Neural cell (in vitro differentiated cells): Measurements from ENCODE around the gene ELFN1. TPM values are rescaled to one million over a fixed set of nuclear protein-coding genes. Genes with fewer than 3 reads are reported as not detected.

Experiments used
- H2AFZ ChIP-seq: fragments of 200-600, 300-800 bp; sonication (generic), shearing (Covaris generic); 2 replicates; pipeline ENCODE4 v1.6.0; 2014; ENCODE audit warnings: low read depth, mild to moderate bottlenecking, antibody characterized with exemption, low read length, moderate library complexity
- H3F3A ChIP-seq: fragments of 200-600 bp; shearing (Covaris generic); 2 replicates; pipeline ENCODE4 v1.6.1; 2016; ENCODE audit warnings: mild to moderate bottlenecking, moderate library complexity, mixed read lengths, antibody characterized with exemption, low read length; ENCODE audit not compliant: insufficient read depth, poor library complexity, severe bottlenecking
- H3K27ac ChIP-seq: fragments of 200-600, 300-800 bp; sonication (generic), shearing (Covaris generic); 2 replicates; pipeline ENCODE4 v1.5.1; 2014; ENCODE audit warnings: mild to moderate bottlenecking, low read length, moderate library complexity
- H3K27me3 ChIP-seq: fragments of 300-800, 200-600 bp; sonication (generic), shearing (Covaris generic); 2 replicates; pipeline ENCODE4 v1.6.0; 2014; ENCODE audit warnings: mild to moderate bottlenecking, low read depth, low read length, moderate library complexity; ENCODE audit not compliant: insufficient read depth
- H3K36me3 ChIP-seq: fragments of 300-800, 200-600 bp; sonication (generic), shearing (Covaris generic); 2 replicates; pipeline ENCODE4 v1.5.1; 2014; ENCODE audit warnings: mild to moderate bottlenecking, antibody characterized with exemption, low read length, moderate library complexity; ENCODE audit not compliant: insufficient read depth
- H3K4me2 ChIP-seq: fragments of 300-800, 200-600 bp; sonication (generic), shearing (Covaris generic); 2 replicates; pipeline ENCODE4 v1.6.0; 2014; ENCODE audit warnings: mild to moderate bottlenecking, low read length
- H3K4me3 ChIP-seq: fragments of 300-800, 200-600 bp; sonication (generic), shearing (Covaris generic); 2 replicates; pipeline ENCODE4 v1.5.1; 2014; ENCODE audit warnings: mild to moderate bottlenecking, low read length, moderate library complexity
- H3K79me2 ChIP-seq: fragments of 200-600 bp; shearing (Covaris generic); replicated peaks from 2 replicates; pipeline ENCODE4 v1.6.0; 2014; ENCODE audit warnings: mild to moderate bottlenecking, low read length, moderate library complexity; ENCODE audit not compliant: insufficient read depth
- H3K9ac ChIP-seq: fragments of 300-800, 200-600 bp; sonication (generic), shearing (Covaris generic); 2 replicates; pipeline ENCODE4 v1.6.1; 2016; ENCODE audit warnings: mild to moderate bottlenecking, low read length, mixed read lengths
- H3K9me2 ChIP-seq: fragments of 200-600 bp; shearing (Covaris generic); 2 replicates; pipeline ENCODE4 v1.6.1; 2016; ENCODE audit warnings: mild to moderate bottlenecking, low read length, mixed read lengths; ENCODE audit not compliant: insufficient read depth
- H3K9me3 ChIP-seq: fragments of 200-600, 300-800 bp; sonication (generic), shearing (Covaris generic); 2 replicates; pipeline ENCODE4 v1.6.1; 2016; ENCODE audit warnings: mild to moderate bottlenecking, mixed run types, low read length, moderate library complexity, mixed read lengths
- H4K20me1 ChIP-seq: fragments of 200-600 bp; shearing (Covaris generic); 2 replicates; pipeline ENCODE4 v1.6.1; 2016; ENCODE audit warnings: mild to moderate bottlenecking, mixed run types; ENCODE audit not compliant: insufficient read depth
- EP300 ChIP-seq: fragments of 450-650 bp; conservative IDR thresholded peaks from 2 replicates; pipeline ENCODE4 v1.6.1; 2014; ENCODE audit warnings: antibody characterized with exemption, mild to moderate bottlenecking, moderate library complexity; ENCODE audit not compliant: poor library complexity, severe bottlenecking
- EZH2 ChIP-seq: fragments of 200-600, 300-800 bp; shearing (Covaris generic), sonication (generic); IDR thresholded peaks from 2 replicates; pipeline ENCODE4 v1.6.1; 2014; ENCODE audit warnings: antibody characterized with exemption, low read length, borderline replicate concordance, mild to moderate bottlenecking; ENCODE audit not compliant: insufficient read depth, poor library complexity, severe bottlenecking
- MXI1 ChIP-seq: fragments of 450-650 bp; conservative IDR thresholded peaks from 2 replicates; pipeline ENCODE4 v1.6.1; 2014; ENCODE audit warnings: antibody characterized with exemption, mild to moderate bottlenecking; ENCODE audit not compliant: poor library complexity, severe bottlenecking
- POLR2AphosphoS5 ChIP-seq: IDR thresholded peaks from 2 replicates; pipeline ENCODE4 v1.6.1; 2012
- RAD21 ChIP-seq: fragments of 450-650 bp; conservative IDR thresholded peaks from 2 replicates; pipeline ENCODE4 v1.6.1; 2014; ENCODE audit warnings: antibody characterized with exemption, mild to moderate bottlenecking, moderate library complexity
- REST ChIP-seq: IDR thresholded peaks from 2 replicates; pipeline ENCODE4 v1.6.1; 2012; ENCODE audit warnings: borderline replicate concordance
- SMC3 ChIP-seq: fragments of 450-650 bp; conservative IDR thresholded peaks from 2 replicates; pipeline ENCODE4 v1.6.1; 2014; ENCODE audit warnings: antibody characterized with exemption, mild to moderate bottlenecking, moderate library complexity; ENCODE audit not compliant: poor library complexity
- TAF1 ChIP-seq: IDR thresholded peaks from 2 replicates; pipeline ENCODE4 v1.6.1; 2012; ENCODE audit warnings: low read depth
- polyA plus RNA-seq: library from polyadenylated mRNA; depleted of rRNA; stranded (reverse); fragments of >200 nt; gene quantifications from 2 replicates; pipeline ENCODE4 v1.2.3, GENCODE V29; 2014
- TF ChIP-seq, protein P1 (sequence below): fragments of 450-650 bp; IDR thresholded peaks from 2 replicates; pipeline ENCODE4 v1.5.1; 2014; ENCODE audit warnings: antibody characterized with exemption, mild to moderate bottlenecking, moderate library complexity; ENCODE audit not compliant: poor library complexity, severe bottlenecking

Gene ELFN1
- polyA plus RNA-seq, 1 donor from 2014 or later, result 11.8 TPM

GRCh38 chr7:1691096-1691495 lies 21.0 kb downstream of the ELFN1 start:
- H3K4me2 ChIP-seq, result no peak overlapping the region
- no peak overlapping the region for H3K27ac ChIP-seq
- H3F3A ChIP-seq, result no peaks in the 10 kb centered on the region
- H2AFZ ChIP-seq, result no peak overlapping the region
- peaks cover 26% of the 10 kb centered on the region for H3K79me2 ChIP-seq
- H3K36me3 ChIP-seq, result no peaks in the 10 kb centered on the region
- H3K4me3 ChIP-seq, result no peak overlapping the region
- H3K27me3 ChIP-seq, result no peaks in the 10 kb centered on the region
- no peaks in the 10 kb centered on the region for H3K9me2 ChIP-seq
- TF ChIP-seq, protein P1, sequence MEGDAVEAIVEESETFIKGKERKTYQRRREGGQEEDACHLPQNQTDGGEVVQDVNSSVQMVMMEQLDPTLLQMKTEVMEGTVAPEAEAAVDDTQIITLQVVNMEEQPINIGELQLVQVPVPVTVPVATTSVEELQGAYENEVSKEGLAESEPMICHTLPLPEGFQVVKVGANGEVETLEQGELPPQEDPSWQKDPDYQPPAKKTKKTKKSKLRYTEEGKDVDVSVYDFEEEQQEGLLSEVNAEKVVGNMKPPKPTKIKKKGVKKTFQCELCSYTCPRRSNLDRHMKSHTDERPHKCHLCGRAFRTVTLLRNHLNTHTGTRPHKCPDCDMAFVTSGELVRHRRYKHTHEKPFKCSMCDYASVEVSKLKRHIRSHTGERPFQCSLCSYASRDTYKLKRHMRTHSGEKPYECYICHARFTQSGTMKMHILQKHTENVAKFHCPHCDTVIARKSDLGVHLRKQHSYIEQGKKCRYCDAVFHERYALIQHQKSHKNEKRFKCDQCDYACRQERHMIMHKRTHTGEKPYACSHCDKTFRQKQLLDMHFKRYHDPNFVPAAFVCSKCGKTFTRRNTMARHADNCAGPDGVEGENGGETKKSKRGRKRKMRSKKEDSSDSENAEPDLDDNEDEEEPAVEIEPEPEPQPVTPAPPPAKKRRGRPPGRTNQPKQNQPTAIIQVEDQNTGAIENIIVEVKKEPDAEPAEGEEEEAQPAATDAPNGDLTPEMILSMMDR, result no peak
- no peak for TF ChIP-seq POLR2AphosphoS5
- TF ChIP-seq RAD21, result no peak
- TF ChIP-seq EP300, result no peak
- TF ChIP-seq EZH2, result no peak
- no peak for TF ChIP-seq TAF1
- TF ChIP-seq MXI1, result no peak
- no peak for TF ChIP-seq REST
- no peak for TF ChIP-seq SMC3
- H3K9ac ChIP-seq, result no peak overlapping the region
- H3K9me3 ChIP-seq, result no peaks in the 10 kb centered on the region
- no peaks in the 10 kb centered on the region for H4K20me1 ChIP-seq

- Histone ChIP-seq H3K9ac (no peak overlapping the region), H3K9me3 (no peaks in the 10 kb centered on the region), H3K4me3 (no peak overlapping the region), H4K20me1 (no peaks in the 10 kb centered on the region), H3K4me2 (no peak overlapping the region), H3F3A (no peaks in the 10 kb centered on the region), H3K36me3 (no peaks in the 10 kb centered on the region), H3K9me2 (no peaks in the 10 kb centered on the region), H3K27me3 (no peaks in the 10 kb centered on the region), H3K79me2 (peaks cover 19% of the 10 kb centered on the region), H3K27ac (no peak overlapping the region), H2AFZ (no peak overlapping the region)
- TF ChIP-seq SMC3 (no peak), MXI1 (no peak), TAF1 (no peak), EP300 (no peak), RAD21 (no peak), REST (no peak), POLR2AphosphoS5 (no peak), EZH2 (no peak)
- TF ChIP-seq, protein P1, result no peak
Observed at GRCh38 chr7:1691601-1692514, 21.8 kb downstream of the ELFN1 start.
